Measurements from ENCODE around the gene CCDC18. TPM values are rescaled to one million over a fixed set of nuclear protein-coding genes. Genes with fewer than 3 reads are reported as not detected.
"Not testable (repeated sequence)": the region's sequence is repeated elsewhere in the genome, so short reads cannot be mapped to it uniquely, and the experiment has no call there.

Gene CCDC18
- total RNA-seq, 4 donors from 2014 or later, result 0.81 to 4.7 (median 2.4) TPM

GRCh38 chr1:93275634-93276295, 95.2 kb downstream of the CCDC18 start:
- Histone ChIP-seq H3K36me3 (peaks cover 0 to 34% of the 10 kb centered on the region in 2 donors), H3K27ac (no peak overlapping the region), H3K4me1 (no peaks in the 10 kb centered on the region), H3K4me3 (no peak overlapping the region), H3K27me3 (no peaks in the 10 kb centered on the region), H3K9me3 (no peaks in the 10 kb centered on the region)
- TF ChIP-seq CTCF (IDR thresholded peaks at IDR 0.05) (no peak), POLR2AphosphoS5 (IDR thresholded peaks at IDR 0.05) (no peak), EP300 (IDR thresholded peaks at IDR 0.05) (no peak), POLR2A (IDR thresholded peaks at IDR 0.05) (no peak)
- WGBS, 2 donors (ENCODE audit: low coverage in 1 of 2), result 78 to 85% methylated on average over 5 of the region's 5 CpGs
- ATAC-seq, result no peak

GRCh38 chr1:93277530-93277929, 97.0 kb downstream of the CCDC18 start:
- not testable (repeated sequence) for H3K9me3 ChIP-seq, H3K27me3 ChIP-seq, H3K4me1 ChIP-seq, ATAC-seq, H3K27ac ChIP-seq, H3K4me3 ChIP-seq
- 42 to 50% methylated on average over 2 of the region's 3 CpGs for WGBS, 2 donors (ENCODE audit: low coverage in 1 of 2)
- peaks cover 0 to 42% of the 10 kb centered on the region in 2 donors for H3K36me3 ChIP-seq

- no peak overlapping the region for H3K4me3 ChIP-seq
- no peak for ATAC-seq
- H3K36me3 ChIP-seq, result peaks cover 0 to 68% of the 10 kb centered on the region in 2 donors
- 86% methylated on average over 1 of the region's 1 CpG; no CpG with 5 or more reads in 1 of the 2 donors for WGBS, 2 donors (ENCODE audit: low coverage in 1 of 2)
- no peaks in the 10 kb centered on the region for H3K27me3 ChIP-seq
- no peaks in the 10 kb centered on the region for H3K9me3 ChIP-seq
- H3K27ac ChIP-seq, result no peak overlapping the region
- no peak for TF ChIP-seq CTCF (IDR thresholded peaks at IDR 0.05)
- no peak for TF ChIP-seq EP300 (IDR thresholded peaks at IDR 0.05)
- TF ChIP-seq POLR2AphosphoS5 (IDR thresholded peaks at IDR 0.05), result no peak
- TF ChIP-seq POLR2A (IDR thresholded peaks at IDR 0.05), result no peak
- no peaks in the 10 kb centered on the region for H3K4me1 ChIP-seq
Measured at GRCh38 chr1:93283496-93283895, 103.0 kb downstream of the CCDC18 start.

GRCh38 chr1:93288558-93288957, 108.0 kb downstream of the CCDC18 start:
- TF ChIP-seq EP300 (IDR thresholded peaks at IDR 0.05) (no peak), POLR2A (IDR thresholded peaks at IDR 0.05) (no peak), POLR2AphosphoS5 (IDR thresholded peaks at IDR 0.05) (no peak), CTCF (IDR thresholded peaks at IDR 0.05) (no peak)
- no peak overlapping the region for H3K4me3 ChIP-seq
- no peak overlapping the region for H3K27ac ChIP-seq
- H3K27me3 ChIP-seq, result no peaks in the 10 kb centered on the region
- no peaks in the 10 kb centered on the region for H3K4me1 ChIP-seq
- no peaks in the 10 kb centered on the region for H3K9me3 ChIP-seq
- no peak for ATAC-seq
- peaks cover 0 to 54% of the 10 kb centered on the region in 2 donors for H3K36me3 ChIP-seq
- WGBS, 2 donors (ENCODE audit: low coverage in 1 of 2), result 83 to 87% methylated on average over 1 to 3 of the region's 3 CpGs

- Histone ChIP-seq H3K4me1 (no peaks in the 10 kb centered on the region), H3K27me3 (no peaks in the 10 kb centered on the region), H3K4me3 (no peak overlapping the region), H3K27ac (no peak overlapping the region), H3K9me3 (no peaks in the 10 kb centered on the region), H3K36me3 (peaks cover 0 to 33% of the 10 kb centered on the region in 2 donors)
- TF ChIP-seq CTCF (IDR thresholded peaks at IDR 0.05), result no peak
- no peak for TF ChIP-seq POLR2A (IDR thresholded peaks at IDR 0.05)
- no peak for ATAC-seq
- WGBS, 2 donors (ENCODE audit: low coverage in 1 of 2), result 93 to 100% methylated on average over 2 of the region's 3 CpGs
Measured at GRCh38 chr1:93296555-93297154, 116.1 kb downstream of the CCDC18 start.
